Neural cell (in vitro differentiated cells): Measurements from ENCODE around the gene URI1.

Experiments used
- EP300 ChIP-seq: fragments of 450-650 bp; conservative IDR thresholded peaks from 2 replicates; pipeline ENCODE4 v1.6.1; 2014; ENCODE audit warnings: antibody characterized with exemption, mild to moderate bottlenecking, moderate library complexity; ENCODE audit not compliant: poor library complexity, severe bottlenecking
- EZH2 ChIP-seq: fragments of 200-600, 300-800 bp; shearing (Covaris generic), sonication (generic); IDR thresholded peaks from 2 replicates; pipeline ENCODE4 v1.6.1; 2014; ENCODE audit warnings: antibody characterized with exemption, low read length, borderline replicate concordance, mild to moderate bottlenecking; ENCODE audit not compliant: insufficient read depth, poor library complexity, severe bottlenecking
- MXI1 ChIP-seq: fragments of 450-650 bp; conservative IDR thresholded peaks from 2 replicates; pipeline ENCODE4 v1.6.1; 2014; ENCODE audit warnings: antibody characterized with exemption, mild to moderate bottlenecking; ENCODE audit not compliant: poor library complexity, severe bottlenecking
- POLR2AphosphoS5 ChIP-seq: IDR thresholded peaks from 2 replicates; pipeline ENCODE4 v1.6.1; 2012
- RAD21 ChIP-seq: fragments of 450-650 bp; conservative IDR thresholded peaks from 2 replicates; pipeline ENCODE4 v1.6.1; 2014; ENCODE audit warnings: antibody characterized with exemption, mild to moderate bottlenecking, moderate library complexity
- TAF1 ChIP-seq: IDR thresholded peaks from 2 replicates; pipeline ENCODE4 v1.6.1; 2012; ENCODE audit warnings: low read depth
- TF ChIP-seq, protein P1 (sequence below): fragments of 450-650 bp; IDR thresholded peaks from 2 replicates; pipeline ENCODE4 v1.5.1; 2014; ENCODE audit warnings: antibody characterized with exemption, mild to moderate bottlenecking, moderate library complexity; ENCODE audit not compliant: poor library complexity, severe bottlenecking

GRCh38 chr19:29944390-29945012 lies 2.5 kb downstream of the URI1 start:
- TF ChIP-seq, protein P1, sequence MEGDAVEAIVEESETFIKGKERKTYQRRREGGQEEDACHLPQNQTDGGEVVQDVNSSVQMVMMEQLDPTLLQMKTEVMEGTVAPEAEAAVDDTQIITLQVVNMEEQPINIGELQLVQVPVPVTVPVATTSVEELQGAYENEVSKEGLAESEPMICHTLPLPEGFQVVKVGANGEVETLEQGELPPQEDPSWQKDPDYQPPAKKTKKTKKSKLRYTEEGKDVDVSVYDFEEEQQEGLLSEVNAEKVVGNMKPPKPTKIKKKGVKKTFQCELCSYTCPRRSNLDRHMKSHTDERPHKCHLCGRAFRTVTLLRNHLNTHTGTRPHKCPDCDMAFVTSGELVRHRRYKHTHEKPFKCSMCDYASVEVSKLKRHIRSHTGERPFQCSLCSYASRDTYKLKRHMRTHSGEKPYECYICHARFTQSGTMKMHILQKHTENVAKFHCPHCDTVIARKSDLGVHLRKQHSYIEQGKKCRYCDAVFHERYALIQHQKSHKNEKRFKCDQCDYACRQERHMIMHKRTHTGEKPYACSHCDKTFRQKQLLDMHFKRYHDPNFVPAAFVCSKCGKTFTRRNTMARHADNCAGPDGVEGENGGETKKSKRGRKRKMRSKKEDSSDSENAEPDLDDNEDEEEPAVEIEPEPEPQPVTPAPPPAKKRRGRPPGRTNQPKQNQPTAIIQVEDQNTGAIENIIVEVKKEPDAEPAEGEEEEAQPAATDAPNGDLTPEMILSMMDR = no peak
- no peak for TF ChIP-seq POLR2AphosphoS5
- TF ChIP-seq MXI1 = no peak
- TF ChIP-seq RAD21 = no peak
- TF ChIP-seq EZH2 = no peak
- no peak for TF ChIP-seq EP300
- TF ChIP-seq TAF1 = no peak
